ENCODE data around the gene IFT122. TPM values are rescaled to one million over a fixed set of nuclear protein-coding genes. Genes with fewer than 3 reads are reported as not detected.

Gene IFT122
- total and polyA plus RNA-seq, 2 experiments from 2014 or later, result 10.2 to 38.8 TPM

DNA sequence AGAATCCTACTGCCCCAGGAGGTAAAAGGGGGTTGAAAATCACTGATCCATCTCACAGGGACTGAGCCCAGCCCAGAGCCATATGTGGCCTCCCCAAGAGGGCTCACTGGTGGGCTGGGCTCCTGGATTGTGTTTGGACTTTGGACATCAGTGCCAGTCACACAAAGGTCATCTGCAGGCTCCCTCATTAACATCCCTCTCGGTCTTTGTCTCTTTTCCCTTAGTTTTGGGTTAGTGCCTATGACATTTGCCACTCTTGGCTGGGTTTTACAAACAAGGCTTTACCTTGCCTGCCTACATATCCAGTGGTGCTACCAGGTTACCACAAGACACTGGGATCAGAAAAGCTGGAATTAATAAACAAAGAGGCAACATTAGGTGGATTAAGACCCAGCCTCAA lies 27.9 kb downstream of the IFT122 start (continued):
- TF ChIP-seq, protein P1, sequence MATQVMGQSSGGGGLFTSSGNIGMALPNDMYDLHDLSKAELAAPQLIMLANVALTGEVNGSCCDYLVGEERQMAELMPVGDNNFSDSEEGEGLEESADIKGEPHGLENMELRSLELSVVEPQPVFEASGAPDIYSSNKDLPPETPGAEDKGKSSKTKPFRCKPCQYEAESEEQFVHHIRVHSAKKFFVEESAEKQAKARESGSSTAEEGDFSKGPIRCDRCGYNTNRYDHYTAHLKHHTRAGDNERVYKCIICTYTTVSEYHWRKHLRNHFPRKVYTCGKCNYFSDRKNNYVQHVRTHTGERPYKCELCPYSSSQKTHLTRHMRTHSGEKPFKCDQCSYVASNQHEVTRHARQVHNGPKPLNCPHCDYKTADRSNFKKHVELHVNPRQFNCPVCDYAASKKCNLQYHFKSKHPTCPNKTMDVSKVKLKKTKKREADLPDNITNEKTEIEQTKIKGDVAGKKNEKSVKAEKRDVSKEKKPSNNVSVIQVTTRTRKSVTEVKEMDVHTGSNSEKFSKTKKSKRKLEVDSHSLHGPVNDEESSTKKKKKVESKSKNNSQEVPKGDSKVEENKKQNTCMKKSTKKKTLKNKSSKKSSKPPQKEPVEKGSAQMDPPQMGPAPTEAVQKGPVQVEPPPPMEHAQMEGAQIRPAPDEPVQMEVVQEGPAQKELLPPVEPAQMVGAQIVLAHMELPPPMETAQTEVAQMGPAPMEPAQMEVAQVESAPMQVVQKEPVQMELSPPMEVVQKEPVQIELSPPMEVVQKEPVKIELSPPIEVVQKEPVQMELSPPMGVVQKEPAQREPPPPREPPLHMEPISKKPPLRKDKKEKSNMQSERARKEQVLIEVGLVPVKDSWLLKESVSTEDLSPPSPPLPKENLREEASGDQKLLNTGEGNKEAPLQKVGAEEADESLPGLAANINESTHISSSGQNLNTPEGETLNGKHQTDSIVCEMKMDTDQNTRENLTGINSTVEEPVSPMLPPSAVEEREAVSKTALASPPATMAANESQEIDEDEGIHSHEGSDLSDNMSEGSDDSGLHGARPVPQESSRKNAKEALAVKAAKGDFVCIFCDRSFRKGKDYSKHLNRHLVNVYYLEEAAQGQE (IDR thresholded peaks at IDR 0.05; ENCODE audit: unreplicated experiment), result no peak
- no peak for TF ChIP-seq JUNB (IDR thresholded peaks at IDR 0.05; ENCODE audit: unreplicated experiment)
- TF ChIP-seq, protein P2, sequence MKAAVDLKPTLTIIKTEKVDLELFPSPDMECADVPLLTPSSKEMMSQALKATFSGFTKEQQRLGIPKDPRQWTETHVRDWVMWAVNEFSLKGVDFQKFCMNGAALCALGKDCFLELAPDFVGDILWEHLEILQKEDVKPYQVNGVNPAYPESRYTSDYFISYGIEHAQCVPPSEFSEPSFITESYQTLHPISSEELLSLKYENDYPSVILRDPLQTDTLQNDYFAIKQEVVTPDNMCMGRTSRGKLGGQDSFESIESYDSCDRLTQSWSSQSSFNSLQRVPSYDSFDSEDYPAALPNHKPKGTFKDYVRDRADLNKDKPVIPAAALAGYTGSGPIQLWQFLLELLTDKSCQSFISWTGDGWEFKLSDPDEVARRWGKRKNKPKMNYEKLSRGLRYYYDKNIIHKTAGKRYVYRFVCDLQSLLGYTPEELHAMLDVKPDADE (IDR thresholded peaks at IDR 0.05), result no peak

GRCh38 chr3:129469026-129469425 lies 29.0 kb downstream of the IFT122 start:
- no peaks in the 10 kb centered on the region for H3K9me3 Mint-ChIP-seq
- no peak overlapping the region for H2AFZ ChIP-seq
- TF ChIP-seq EZH2 (IDR thresholded peaks at IDR 0.05; ENCODE audit: low read depth, unreplicated experiment) (no peak), CREB1 (CRISPR knock-in tag; IDR thresholded peaks at IDR 0.05; ENCODE audit: low read depth) (no peak), CTCF (conservative IDR thresholded peaks at IDR 0.05; ENCODE audit: low read depth in 2 of 2) (no peak), POLR2AphosphoS5 (IDR thresholded peaks at IDR 0.05; ENCODE audit: low read depth) (no peak), ZNF331 (CRISPR knock-in tag; IDR thresholded peaks at IDR 0.05; ENCODE audit: low read depth) (no peak), NANOG (IDR thresholded peaks at IDR 0.05; ENCODE audit: borderline replicate concordance) (no peak), JUNB (IDR thresholded peaks at IDR 0.05; ENCODE audit: unreplicated experiment) (no peak), EZH2phosphoT487 (IDR thresholded peaks at IDR 0.05; ENCODE audit: unreplicated experiment) (no peak)
- TF ChIP-seq, protein P2 (IDR thresholded peaks at IDR 0.05), result no peak
- TF ChIP-seq, protein P1 (IDR thresholded peaks at IDR 0.05; ENCODE audit: unreplicated experiment), result no peak

More at GRCh38 chr3:129469026-129469425, 29.0 kb downstream of the IFT122 start:
- H3K4me3 ChIP-seq, result no peak overlapping the region
- H3F3A ChIP-seq (replicated peaks; ENCODE audit: low read depth), result no peaks in the 10 kb centered on the region
- Mint-ChIP-seq H3K27ac (no peak overlapping the region), H3K36me3 (ENCODE audit: low read depth) (peaks cover 8% of the 10 kb centered on the region; the same call in 2 of the 3 replicates), H3K4me3 (no peak overlapping the region), H3K4me1 (no peaks in the 10 kb centered on the region), H3K27me3 (ENCODE audit: insufficient read depth, low read depth, poor library complexity) (no peaks in the 10 kb centered on the region)
- no peak for ATAC-seq
- no peak overlapping the region for H3K4me2 ChIP-seq
- no peaks in the 10 kb centered on the region for H3K79me2 ChIP-seq (replicated peaks; ENCODE audit: insufficient read depth)
- H3K27ac ChIP-seq (ENCODE audit: low read depth), result no peak overlapping the region
- H4K20me1 ChIP-seq (replicated peaks; ENCODE audit: insufficient read depth), result no peaks in the 10 kb centered on the region; the same call in 1 of the 2 replicates
- no peak for DNase-seq (ENCODE audit: low spot score)
- H3K4me1 ChIP-seq (ENCODE audit: insufficient read depth), result no peaks in the 10 kb centered on the region
- no peaks in the 10 kb centered on the region for H3K27me3 ChIP-seq (ENCODE audit: insufficient read depth)
- no peaks in the 10 kb centered on the region for H3K9me2 ChIP-seq (ENCODE audit: insufficient read depth)
- H3K36me3 ChIP-seq (ENCODE audit: insufficient read depth), result peaks cover 3% of the 10 kb centered on the region; the same call in 1 of the 2 replicates
